Measurements from ENCODE around the gene MUC5AC. TPM values are rescaled to one million over a fixed set of nuclear protein-coding genes. Genes with fewer than 3 reads are reported as not detected.

The MUC5AC gene
- total RNA-seq, 2 experiments from 2014 or later: not detected

DNA sequence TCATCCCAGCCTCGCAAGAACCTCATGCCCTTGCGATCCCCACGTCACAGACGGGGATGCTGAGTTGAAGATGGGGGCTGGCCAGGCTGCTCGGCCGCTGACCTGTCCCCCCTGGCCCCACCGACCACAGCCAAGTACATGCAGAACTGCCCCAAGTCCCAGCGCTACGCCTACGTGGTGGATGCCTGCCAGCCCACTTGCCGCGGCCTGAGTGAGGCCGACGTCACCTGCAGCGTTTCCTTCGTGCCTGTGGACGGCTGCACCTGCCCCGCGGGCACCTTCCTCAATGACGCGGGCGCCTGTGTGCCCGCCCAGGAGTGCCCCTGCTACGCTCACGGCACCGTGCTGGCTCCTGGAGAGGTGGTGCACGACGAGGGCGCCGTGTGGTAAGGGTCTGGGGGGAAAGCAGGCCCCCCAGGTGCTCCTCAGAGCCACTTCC lies 75.1 kb downstream of the MUC5AC start:
- no peaks in the 10 kb centered on the region for H3K9me3 Mint-ChIP-seq
- Histone ChIP-seq H3K4me1 (ENCODE audit: insufficient read depth, low read length) (no peaks in the 10 kb centered on the region), H3K27me3 (ENCODE audit: control insufficient read depth in 1 of 2, insufficient read depth in 2 of 2, low read length in 2 of 2) (no peaks in the 10 kb centered on the region), H3K4me3 (ENCODE audit: low read length) (no peak overlapping the region), H3K9me3 (ENCODE audit: control insufficient read depth in 1 of 2, insufficient read depth in 1 of 2, low read length in 2 of 2) (no peaks in the 10 kb centered on the region), H3K27ac (ENCODE audit: low read depth in 1 of 2, low read length in 2 of 2) (no peak overlapping the region), H3K36me3 (ENCODE audit: insufficient read depth, low read length) (no peaks in the 10 kb centered on the region)
- DNase-seq: peak in 1 of 14 experiments; percentile 3
- ChIA-PET POLR2A (no interaction called here), CTCF (no interaction called here)
- H3K4me1 Mint-ChIP-seq (ENCODE audit: low read depth): no peaks in the 10 kb centered on the region
- intact Hi-C loops (cut with DNase I, micrococcal nuclease): no loop called here
- no peak overlapping the region for H3K27ac Mint-ChIP-seq
- no peaks in the 10 kb centered on the region for H3K36me3 Mint-ChIP-seq (ENCODE audit: low read depth)
- H3K27me3 Mint-ChIP-seq: no peaks in the 10 kb centered on the region
- no peak for ATAC-seq (ENCODE audit: poor library complexity)
- H3K4me3 Mint-ChIP-seq: no peak overlapping the region
- TF ChIP-seq CTCF (IDR thresholded peaks at IDR 0.05): no peak

GRCh38 chr11:1233351-1234053 lies 75.7 kb downstream of the MUC5AC start:
- no peaks in the 10 kb centered on the region for H3K4me1 ChIP-seq (ENCODE audit: insufficient read depth, low read length)
- Mint-ChIP-seq H3K4me1 (ENCODE audit: low read depth) (no peaks in the 10 kb centered on the region), H3K36me3 (ENCODE audit: low read depth) (no peaks in the 10 kb centered on the region), H3K27ac (no peak overlapping the region), H3K27me3 (no peaks in the 10 kb centered on the region), H3K4me3 (no peak overlapping the region), H3K9me3 (no peaks in the 10 kb centered on the region)
- peak in 1 of 14 experiments; percentile 2 for DNase-seq
- no peaks in the 10 kb centered on the region for H3K27me3 ChIP-seq (ENCODE audit: control insufficient read depth in 1 of 2, insufficient read depth in 2 of 2, low read length in 2 of 2)
- H3K27ac ChIP-seq (ENCODE audit: low read depth in 1 of 2, low read length in 2 of 2): no peak overlapping the region
- H3K4me3 ChIP-seq (ENCODE audit: low read length): no peak overlapping the region
- CTCF ChIA-PET: no interaction called here
- TF ChIP-seq CTCF (IDR thresholded peaks at IDR 0.05): no peak
- ATAC-seq (ENCODE audit: poor library complexity): no peak
- POLR2A ChIA-PET: no interaction called here
- no peaks in the 10 kb centered on the region for H3K36me3 ChIP-seq (ENCODE audit: insufficient read depth, low read length)
- intact Hi-C loops (cut with DNase I, micrococcal nuclease): no loop called here
- H3K9me3 ChIP-seq (ENCODE audit: control insufficient read depth in 1 of 2, insufficient read depth in 1 of 2, low read length in 2 of 2): no peaks in the 10 kb centered on the region

DNA sequence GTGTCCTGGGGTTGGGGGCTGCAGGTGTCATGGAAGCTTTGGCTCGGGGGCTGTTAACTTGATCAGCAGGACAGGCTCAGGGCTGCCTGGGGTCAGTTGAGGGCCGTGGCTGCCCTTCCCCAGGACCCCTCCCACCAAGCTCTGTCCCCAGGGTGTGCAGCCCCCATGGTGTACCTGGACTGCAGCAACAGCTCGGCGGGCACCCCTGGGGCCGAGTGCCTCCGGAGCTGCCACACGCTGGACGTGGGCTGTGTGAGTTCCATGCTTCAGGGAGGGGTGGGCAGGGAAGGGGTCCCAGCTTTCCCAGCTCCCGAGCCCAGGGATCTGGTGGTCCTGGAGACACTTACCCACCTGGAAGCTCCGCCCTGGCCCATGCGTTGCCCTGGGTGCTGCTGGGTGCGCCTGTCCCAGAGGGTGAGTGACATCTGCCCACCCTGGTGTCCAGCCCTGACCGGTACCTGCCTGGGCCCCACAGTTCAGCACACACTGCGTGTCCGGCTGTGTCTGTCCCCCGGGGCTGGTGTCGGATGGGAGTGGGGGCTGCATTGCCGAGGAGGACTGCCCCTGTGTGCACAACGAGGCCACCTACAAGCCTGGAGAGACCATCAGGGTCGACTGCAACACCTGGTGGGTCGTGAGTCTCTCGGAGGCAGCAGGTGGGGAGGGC lies 76.4 kb downstream of the MUC5AC start:
- ChIA-PET CTCF (no interaction called here), POLR2A (no interaction called here)
- DNase-seq (peak in 1 of 14 experiments; percentile 4), ATAC-seq (ENCODE audit: poor library complexity) (no peak)
- no peaks in the 10 kb centered on the region for H3K4me1 Mint-ChIP-seq (ENCODE audit: low read depth)
- Histone ChIP-seq H3K27ac (ENCODE audit: low read depth in 1 of 2, low read length in 2 of 2) (no peak overlapping the region), H3K36me3 (ENCODE audit: insufficient read depth, low read length) (no peaks in the 10 kb centered on the region), H3K4me3 (ENCODE audit: low read length) (no peak overlapping the region), H3K9me3 (ENCODE audit: control insufficient read depth in 1 of 2, insufficient read depth in 1 of 2, low read length in 2 of 2) (peaks cover 0 to 6% of the 10 kb centered on the region in 2 experiments), H3K4me1 (ENCODE audit: insufficient read depth, low read length) (no peaks in the 10 kb centered on the region), H3K27me3 (ENCODE audit: control insufficient read depth in 1 of 2, insufficient read depth in 2 of 2, low read length in 2 of 2) (no peaks in the 10 kb centered on the region)
- H3K4me3 Mint-ChIP-seq: no peak overlapping the region
- H3K27me3 Mint-ChIP-seq: no peaks in the 10 kb centered on the region
- TF ChIP-seq CTCF (IDR thresholded peaks at IDR 0.05): no peak
- intact Hi-C loops (cut with DNase I, micrococcal nuclease): no loop called here
- no peak overlapping the region for H3K27ac Mint-ChIP-seq
- no peaks in the 10 kb centered on the region for H3K36me3 Mint-ChIP-seq (ENCODE audit: low read depth)
- no peaks in the 10 kb centered on the region for H3K9me3 Mint-ChIP-seq
